HL-60 (cell line): Measurements from ENCODE around the gene KRT6A.

Experiments
- DNase-seq, 2 experiments: peaks; one replicate each; pipeline ENCODE4 v3.0.0-alpha.2; 2010 to 2020; ENCODE audit warnings: low read depth in 1 of 2, low spot score in 1 of 2
- H3K27ac ChIP-seq: fragments of 250-450 bp; sonication (Bioruptor Pico); replicated peaks from 2 replicates; pipeline ENCODE4 v1.5.1; 2020; ENCODE audit warnings: mild to moderate bottlenecking, moderate library complexity
- H3K27me3 ChIP-seq: fragments of 250-450 bp; sonication (Bioruptor Pico); 2 replicates; pipeline ENCODE4 v1.5.1; 2021; ENCODE audit warnings: mild to moderate bottlenecking, moderate library complexity; ENCODE audit not compliant: insufficient read depth, poor library complexity, severe bottlenecking
- H3K4me3 ChIP-seq: replicated peaks from 2 replicates; pipeline ENCODE4 v1.5.1; 2011; ENCODE audit warnings: mild to moderate bottlenecking, control low read depth, low read length; ENCODE audit not compliant: insufficient read depth
- CTCF ChIP-seq: IDR thresholded peaks from one replicate; pipeline ENCODE4 v1.5.1; 2011; ENCODE audit warnings: low read length, control low read depth, inconsistent platforms; ENCODE audit not compliant: insufficient read depth
- GABPA ChIP-seq: IDR thresholded peaks from 2 replicates; pipeline ENCODE4 v1.6.1; 2012; ENCODE audit warnings: low read depth
- POLR2AphosphoS5 ChIP-seq: IDR thresholded peaks from 2 replicates; pipeline ENCODE4 v1.6.1; 2012; ENCODE audit warnings: low read depth
- REST ChIP-seq: IDR thresholded peaks from 2 replicates; pipeline ENCODE4 v1.6.1; 2012; ENCODE audit warnings: low read depth; ENCODE audit not compliant: insufficient replicate concordance
- SPI1 ChIP-seq: IDR thresholded peaks from 2 replicates; pipeline ENCODE4 v1.6.1; 2012; ENCODE audit warnings: low read depth, mild to moderate bottlenecking, borderline replicate concordance
- long read RNA-seq: library from polyadenylated mRNA; unstranded; transcript quantifications from one replicate; pipeline ENCODE4 v2.0.0, GENCODE V29; 2020

Gene KRT6A
- long read RNA-seq = 0 reads

- H3K4me3 ChIP-seq = no peak within 1 kb of the TSS
- peaks cover 3% of the 10 kb centered on the region for H3K27me3 ChIP-seq
- no peak for DNase-seq
- no peak for TF ChIP-seq CTCF
- TF ChIP-seq POLR2AphosphoS5 = no peak
- TF ChIP-seq GABPA = no peak
- no peak for TF ChIP-seq REST
- TF ChIP-seq SPI1 = no peak
- H3K27ac ChIP-seq = no peak within 1 kb of the TSS
These were observed at the start of gene KRT6A for GRCh38 chr12:52493172-52493571. Gene KRT6A, minus strand, starts transcription at chr12:52493257. Its CDS starts 69 bp downstream, at chr12:52493188.

GRCh38 chr12:52542157-52542556, 49.1 kb upstream of the KRT6A start:
- no peak overlapping the region for H3K27ac ChIP-seq
- no peaks in the 10 kb centered on the region for H3K27me3 ChIP-seq
- TF ChIP-seq CTCF (no peak), POLR2AphosphoS5 (no peak), SPI1 (no peak), REST (no peak), GABPA (no peak)
- H3K4me3 ChIP-seq = no peak overlapping the region
- no peak for DNase-seq

GRCh38 chr12:52541709-52542108, 48.7 kb upstream of the KRT6A start:
- DNase-seq = no peak
- H3K4me3 ChIP-seq = no peak overlapping the region
- TF ChIP-seq SPI1 (no peak), GABPA (no peak), POLR2AphosphoS5 (no peak), REST (no peak), CTCF (no peak)
- H3K27me3 ChIP-seq = no peaks in the 10 kb centered on the region
- H3K27ac ChIP-seq = no peak overlapping the region
